Tongue (tissue), 2 donors: Measurements from ENCODE around the gene LSM11. TPM values are rescaled to one million over a fixed set of nuclear protein-coding genes. Genes with fewer than 3 reads are reported as not detected.

ENCODE experiments used
- DNase-seq: peaks from one replicate; pipeline ENCODE4 v3.0.0-alpha.2; 2015
- total RNA-seq: library from RNA; depleted of rRNA; stranded (reverse); fragments of >200 nt; gene quantifications from one replicate; pipeline ENCODE4 v1.2.3, GENCODE V29; 2014

LSM11 gene
- total RNA-seq, 1 donor from 2014 or later: 7.5 TPM

GRCh38 chr5:157734436-157734835 is 9.1 kb upstream of the LSM11 start:
- peak; percentile 61 for DNase-seq

GRCh38 chr5:157735991-157736390 is 7.5 kb upstream of the LSM11 start:
- peak; percentile 24 for DNase-seq

GRCh38 chr5:157739388-157740228 is 3.9 kb upstream of the LSM11 start:
- no peak for DNase-seq

GRCh38 chr5:157740229-157740610 is 3.3 kb upstream of the LSM11 start:
- DNase-seq: no peak

- DNase-seq: no peak
Measured at GRCh38 chr5:157741131-157741530, 2.4 kb upstream of the LSM11 start.

GRCh38 chr5:157744051-157745011 is 819 bp downstream of the LSM11 start:
- peak; percentile 44 for DNase-seq

- no peak for DNase-seq
Measured at GRCh38 chr5:157745041-157745456, 1.5 kb downstream of the LSM11 start.

- no peak for DNase-seq
Measured at GRCh38 chr5:157747173-157747740, 3.7 kb downstream of the LSM11 start.

- peak; percentile 64 for DNase-seq
Measured at GRCh38 chr5:157747766-157748700, 4.5 kb downstream of the LSM11 start.

GRCh38 chr5:157748760-157749461 is 5.4 kb downstream of the LSM11 start:
- no peak for DNase-seq

GRCh38 chr5:157749462-157749799 is 5.9 kb downstream of the LSM11 start:
- DNase-seq: no peak

- no peak for DNase-seq
Measured at GRCh38 chr5:157750320-157750719, 6.8 kb downstream of the LSM11 start.

- no peak for DNase-seq
Measured at GRCh38 chr5:157756122-157756521, 12.6 kb downstream of the LSM11 start.

- no peak for DNase-seq
Measured at GRCh38 chr5:157758706-157759105, 15.2 kb downstream of the LSM11 start.

GRCh38 chr5:157761690-157762621 is 18.4 kb downstream of the LSM11 start:
- peak; percentile 80 for DNase-seq

GRCh38 chr5:157764531-157764930 is 21.0 kb downstream of the LSM11 start:
- no peak for DNase-seq

- DNase-seq: no peak
Measured at GRCh38 chr5:157766442-157766841, 22.9 kb downstream of the LSM11 start.

GRCh38 chr5:157766902-157767301 is 23.4 kb downstream of the LSM11 start:
- peak; percentile 16 for DNase-seq

- DNase-seq: peak; percentile 55
Measured at GRCh38 chr5:157767689-157768088, 24.2 kb downstream of the LSM11 start.

- DNase-seq: no peak
Measured at GRCh38 chr5:157770665-157771064, 27.2 kb downstream of the LSM11 start.
